ENCODE results near the gene KRT3.

KRT3 gene

DNA sequence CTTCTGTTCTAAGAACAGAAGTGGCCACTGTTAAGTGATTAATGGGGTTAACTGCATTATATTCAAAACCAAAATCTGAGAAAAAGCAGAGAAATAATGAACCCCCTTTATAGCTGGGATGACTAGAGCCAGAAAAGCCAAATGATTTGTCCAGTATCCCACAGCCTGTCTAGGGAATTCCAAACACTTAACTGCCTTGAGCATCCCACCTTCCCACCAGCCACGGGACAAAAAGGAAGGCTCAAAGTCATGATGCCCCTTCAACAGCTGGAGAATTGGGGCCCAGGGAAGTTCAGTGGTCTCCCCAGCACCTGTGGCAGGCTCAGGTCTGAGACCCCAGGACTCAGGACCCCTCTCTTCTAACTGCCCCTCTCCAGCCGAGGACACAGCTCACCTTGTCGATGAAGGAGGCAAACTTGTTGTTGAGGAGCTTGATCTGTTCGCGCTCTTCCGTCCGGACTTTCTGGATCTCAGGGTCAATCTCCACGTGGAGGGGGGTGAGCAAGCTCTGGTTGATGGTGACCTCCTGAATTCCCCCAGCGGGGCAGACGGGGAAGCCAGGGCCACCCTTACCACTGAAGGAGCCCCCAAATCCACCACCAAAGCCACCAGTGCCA lies 17.4 kb upstream of the KRT3 start:
- DNase-seq: no peak

DNA sequence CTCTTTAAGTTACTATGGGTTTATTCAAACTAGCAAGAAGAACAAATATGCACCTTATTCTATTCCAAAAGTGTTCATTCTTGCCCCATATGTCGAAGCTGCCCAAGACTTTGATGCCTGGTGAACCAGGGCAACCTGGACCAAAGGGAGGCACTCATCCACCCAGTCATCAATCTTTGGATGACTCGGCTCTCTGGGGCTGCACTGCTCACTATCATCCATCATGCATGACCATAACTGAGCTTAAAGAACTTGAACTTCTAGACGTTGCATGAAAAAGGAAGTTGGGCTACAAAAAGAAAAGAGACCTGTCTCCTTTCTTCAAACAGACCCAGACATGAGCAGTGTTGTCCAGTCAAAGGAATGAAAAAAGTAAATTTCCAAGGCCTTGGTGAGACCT lies 16.8 kb upstream of the KRT3 start:
- no peak for DNase-seq

DNA sequence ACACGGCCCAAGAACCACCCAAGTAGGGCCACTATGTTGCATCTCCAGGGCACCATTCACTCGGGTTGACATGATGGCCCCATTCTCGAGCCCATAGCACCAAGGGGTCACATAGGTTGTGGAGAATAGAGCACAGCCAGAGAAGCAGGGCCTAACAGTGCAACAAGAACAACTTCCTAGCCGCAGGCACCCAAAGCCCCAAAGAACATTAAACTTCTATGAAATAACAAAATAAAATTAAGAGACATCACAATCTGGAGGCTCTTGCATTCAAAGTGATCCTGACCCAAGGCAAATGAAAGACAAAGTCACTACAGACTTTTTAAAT lies 16.1 kb upstream of the KRT3 start:
- DNase-seq: no peak

DNA sequence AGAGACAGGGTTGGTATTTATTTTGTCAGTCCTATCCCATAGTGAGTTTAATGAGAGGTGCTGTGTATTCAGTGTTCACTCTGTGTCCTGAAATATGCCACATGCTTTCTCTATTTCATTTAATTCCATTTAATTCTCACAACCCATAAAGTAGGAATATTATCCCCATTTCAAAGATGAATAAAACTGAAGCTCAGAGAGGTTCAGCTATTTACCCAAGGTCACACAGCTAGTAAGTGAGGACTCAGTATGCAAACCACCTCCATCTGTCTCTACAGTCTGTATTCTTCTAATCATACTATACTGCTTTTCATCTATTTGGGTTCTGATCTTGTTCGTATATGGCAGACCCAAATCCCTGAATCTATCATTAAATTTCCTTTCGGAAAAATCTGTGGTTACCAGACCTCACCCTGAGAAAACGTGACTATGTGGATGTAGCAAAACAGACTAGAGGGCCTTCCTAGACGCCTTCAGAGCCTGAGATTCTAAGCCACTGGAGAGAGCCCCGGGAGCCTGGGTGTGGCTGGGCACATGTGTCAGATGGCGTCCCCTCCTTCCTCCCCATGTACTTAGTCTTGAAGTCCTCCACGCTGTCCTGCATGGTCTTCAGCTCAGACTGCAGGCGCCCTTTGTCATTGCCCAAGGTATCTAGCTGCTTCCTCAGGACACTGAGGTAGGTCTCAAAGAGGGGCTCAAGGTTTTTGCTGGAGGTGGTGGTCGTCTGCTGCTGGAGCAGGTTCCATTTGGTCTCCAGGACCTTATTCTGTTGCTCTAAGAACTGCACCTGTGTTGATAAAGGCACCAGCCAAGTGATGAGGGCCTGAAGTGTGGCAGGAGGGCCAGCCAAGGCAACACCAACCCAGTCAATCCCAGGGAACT lies 15.5 kb upstream of the KRT3 start:
- DNase-seq: no peak

DNA sequence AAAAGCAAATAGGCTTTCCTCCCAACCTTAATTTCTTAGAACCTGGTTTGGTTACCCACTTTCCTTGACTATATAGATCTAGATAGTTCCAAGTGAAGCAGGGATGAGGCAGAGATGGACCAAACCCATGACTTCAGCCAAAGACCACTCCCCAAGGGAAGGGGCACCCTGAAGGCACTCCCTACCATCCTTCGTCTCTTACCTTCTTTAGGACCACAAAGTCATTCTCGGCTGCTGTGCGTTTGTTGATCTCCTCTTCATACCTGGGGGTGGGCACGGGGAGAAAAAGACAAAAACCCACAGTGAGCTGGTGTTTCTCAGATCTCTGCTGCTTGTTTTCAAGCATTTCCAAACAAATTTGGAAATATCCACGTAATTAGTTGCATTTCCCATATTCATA lies 14.6 kb upstream of the KRT3 start:
- DNase-seq: no peak

DNA sequence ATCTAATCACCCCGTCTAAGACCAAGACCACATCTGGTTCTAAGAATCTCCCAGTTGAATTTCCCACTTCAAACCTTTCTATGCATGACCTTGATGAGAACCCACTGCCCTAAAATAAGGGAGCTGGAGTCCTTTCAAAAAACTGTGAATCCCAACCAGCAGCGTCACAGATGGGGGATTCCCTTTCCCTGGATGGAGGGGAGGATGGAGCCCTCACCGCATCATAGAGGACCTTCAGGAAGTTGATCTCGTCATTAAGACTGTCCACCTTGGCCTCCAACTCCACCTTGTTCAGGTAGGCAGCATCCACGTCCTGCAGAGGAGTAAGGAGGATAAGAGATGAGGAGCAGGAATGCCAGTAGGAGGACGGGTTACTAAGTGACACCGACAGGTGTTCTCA lies 13.2 kb upstream of the KRT3 start:
- no peak for DNase-seq

DNA sequence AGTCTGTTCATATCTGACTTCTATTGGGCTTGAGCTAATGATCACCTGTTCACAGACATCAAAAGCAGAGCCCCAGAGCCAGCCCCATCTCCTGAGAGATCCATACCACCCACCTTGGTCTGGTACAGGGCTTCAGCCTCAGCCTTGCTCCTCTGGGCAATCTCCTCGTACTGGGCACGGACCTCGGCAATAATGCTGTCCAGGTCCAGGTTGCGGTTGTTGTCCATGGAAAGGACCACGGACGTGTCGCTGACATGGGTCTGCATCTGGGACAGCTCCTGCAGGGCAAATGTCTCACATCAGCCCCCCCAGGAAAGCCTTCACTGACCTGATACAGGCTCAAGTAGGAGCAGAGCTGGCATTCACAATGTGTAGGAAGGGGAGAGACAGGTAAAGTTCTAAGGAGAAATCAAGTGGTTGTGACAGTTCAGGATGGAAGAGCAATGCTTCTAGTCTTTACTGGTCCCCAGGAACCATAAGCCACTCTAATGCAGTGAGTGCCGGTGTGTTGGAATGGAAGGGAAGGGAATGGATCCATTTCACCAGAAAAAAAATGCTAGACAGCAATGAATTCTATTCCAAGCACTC lies 12.8 kb upstream of the KRT3 start:
- no peak for DNase-seq

DNA sequence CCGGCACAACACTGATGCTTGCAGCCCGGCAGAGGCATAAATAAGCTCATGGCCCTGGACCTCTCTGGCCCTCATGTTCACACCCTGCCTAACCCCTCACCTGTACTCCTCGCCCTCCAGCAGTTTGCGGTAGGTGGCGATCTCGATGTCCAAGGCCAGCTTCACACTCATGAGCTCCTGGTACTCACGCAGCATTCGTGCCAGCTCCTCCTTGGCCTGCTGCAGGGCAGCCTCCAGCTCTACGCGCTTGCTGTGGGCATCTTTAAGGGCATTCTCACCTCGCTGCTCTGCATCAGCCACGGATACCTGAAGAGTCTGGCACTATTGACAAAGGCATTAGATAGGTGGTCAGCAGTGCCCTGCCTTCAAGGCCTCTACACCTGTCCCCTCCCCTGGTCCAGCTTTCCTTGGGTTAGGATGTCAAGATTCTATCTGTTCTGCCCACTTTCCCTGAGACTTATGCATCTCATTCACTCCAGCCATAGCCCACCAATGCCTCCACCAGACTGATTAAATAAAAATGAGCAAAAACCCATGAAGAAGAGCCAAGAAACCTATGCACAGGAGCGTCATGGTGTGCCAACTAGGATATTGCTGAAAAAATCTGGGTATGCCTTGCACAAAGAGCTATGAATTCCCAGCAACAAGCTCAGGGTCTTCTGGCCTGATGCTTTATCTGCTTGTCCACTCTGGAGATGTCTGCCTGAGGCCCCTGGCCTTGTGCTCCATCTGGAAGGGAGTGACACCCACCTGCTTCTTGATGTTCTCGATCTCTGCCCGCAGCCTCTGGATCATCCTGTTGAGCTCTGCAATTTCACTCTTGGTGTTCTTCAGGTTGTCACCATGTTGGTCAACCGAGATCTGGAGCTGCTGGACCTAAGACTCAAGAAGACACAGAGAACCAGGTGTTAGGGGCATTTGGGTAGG lies 11.9 kb upstream of the KRT3 start:
- no peak for DNase-seq

DNA sequence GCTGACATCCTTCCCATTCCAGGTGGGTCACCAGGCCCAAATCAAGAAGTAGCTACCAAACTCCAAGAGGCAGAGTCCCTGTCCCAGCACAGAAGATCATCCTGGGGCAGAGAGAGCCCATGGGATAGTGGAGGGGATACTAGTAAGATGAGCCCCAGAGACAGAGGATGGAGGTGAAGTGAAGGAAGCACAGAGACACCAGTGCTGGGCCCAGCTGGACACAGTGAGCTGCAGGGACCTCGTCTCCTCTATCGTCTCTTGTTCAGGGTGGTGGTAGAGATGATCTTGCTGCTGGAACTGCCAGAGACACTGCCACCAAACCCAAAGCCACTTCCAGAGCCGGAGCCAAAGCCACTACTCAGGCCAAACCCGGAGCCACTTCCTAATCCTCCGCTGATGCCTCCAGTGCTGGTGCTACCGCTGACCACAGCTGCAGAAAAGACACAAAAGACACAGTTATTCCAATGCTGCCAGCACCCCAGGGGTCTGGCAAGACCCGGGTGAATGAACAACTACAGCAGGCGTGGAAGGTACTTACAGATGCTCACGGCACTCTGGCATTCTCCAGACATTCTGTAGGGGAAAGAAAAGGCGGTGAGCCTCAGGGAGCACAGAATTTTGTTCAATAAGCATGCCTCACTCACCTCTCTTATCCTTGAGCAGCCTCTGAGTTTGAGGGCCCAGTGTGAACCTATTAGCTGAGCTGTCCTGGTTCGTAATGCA lies 11.1 kb upstream of the KRT3 start:
- no peak for DNase-seq

DNA sequence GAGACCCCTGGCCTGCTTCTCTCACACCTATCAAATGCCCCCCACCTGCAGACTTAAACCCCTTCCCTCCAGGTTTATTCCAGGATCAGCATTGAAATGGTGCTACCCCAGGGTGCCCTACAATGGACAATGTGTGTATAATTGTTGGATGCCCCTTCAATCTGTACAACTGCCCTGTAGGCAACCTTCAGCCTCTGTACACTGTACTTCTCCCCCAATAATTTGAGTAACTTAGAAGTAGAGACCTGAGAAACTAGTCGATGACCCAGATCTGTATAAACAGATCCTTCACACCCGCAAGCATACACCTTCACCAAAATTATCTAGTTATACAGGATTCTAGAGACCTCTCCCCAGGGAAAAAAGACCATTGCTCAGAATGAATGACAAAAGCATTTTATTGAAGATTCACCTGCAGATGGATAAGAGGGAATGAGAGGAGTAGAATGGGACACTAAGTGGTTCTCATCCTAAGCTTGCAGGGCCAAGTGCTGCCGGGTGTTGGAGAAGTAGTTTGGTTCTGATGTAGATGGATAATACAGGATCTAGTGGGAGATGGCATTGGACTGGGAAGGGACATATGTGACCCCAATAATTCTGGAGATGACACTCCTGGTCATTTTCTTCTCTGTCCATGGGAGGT lies 10.4 kb upstream of the KRT3 start:
- no peak for DNase-seq

DNA sequence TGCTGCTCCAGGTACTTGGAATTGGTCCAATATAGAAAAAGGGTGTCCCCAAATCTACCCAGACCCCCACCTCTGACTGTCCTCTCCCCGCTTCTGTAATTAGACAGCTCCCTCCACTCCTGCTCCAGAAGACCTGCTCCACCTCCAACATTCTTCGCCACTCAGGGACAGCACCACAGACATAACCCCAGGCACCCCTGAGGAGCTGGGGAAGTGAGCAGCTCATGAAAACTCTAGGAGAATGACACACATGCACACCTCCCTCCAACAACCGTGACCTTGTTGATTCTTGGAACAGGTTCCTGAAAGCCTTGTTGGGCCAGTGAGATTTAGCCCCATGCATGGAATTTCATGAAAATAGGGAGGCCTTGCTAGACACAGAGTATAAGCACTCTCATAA lies 9.8 kb upstream of the KRT3 start:
- no peak for DNase-seq

DNA sequence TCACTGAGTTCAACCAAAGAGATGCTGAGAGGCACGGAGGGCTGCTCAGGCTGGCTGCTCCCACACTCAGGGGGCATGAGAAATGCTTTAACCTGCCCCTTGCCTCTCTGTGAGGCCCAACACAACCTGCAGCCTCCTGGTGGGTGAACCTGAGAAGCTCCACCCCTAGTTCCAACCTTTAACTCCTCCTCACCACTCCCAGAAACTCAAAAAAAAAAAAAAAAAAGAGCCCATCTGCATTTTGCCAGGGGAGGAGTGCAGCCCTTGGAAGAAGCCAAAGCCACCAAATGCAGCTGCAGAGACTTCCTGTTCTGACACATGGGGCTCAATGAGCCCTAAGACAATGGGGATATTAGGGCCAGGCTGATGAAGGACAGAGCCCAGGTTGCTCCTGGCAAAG lies 9.1 kb upstream of the KRT3 start:
- no peak for DNase-seq

DNA sequence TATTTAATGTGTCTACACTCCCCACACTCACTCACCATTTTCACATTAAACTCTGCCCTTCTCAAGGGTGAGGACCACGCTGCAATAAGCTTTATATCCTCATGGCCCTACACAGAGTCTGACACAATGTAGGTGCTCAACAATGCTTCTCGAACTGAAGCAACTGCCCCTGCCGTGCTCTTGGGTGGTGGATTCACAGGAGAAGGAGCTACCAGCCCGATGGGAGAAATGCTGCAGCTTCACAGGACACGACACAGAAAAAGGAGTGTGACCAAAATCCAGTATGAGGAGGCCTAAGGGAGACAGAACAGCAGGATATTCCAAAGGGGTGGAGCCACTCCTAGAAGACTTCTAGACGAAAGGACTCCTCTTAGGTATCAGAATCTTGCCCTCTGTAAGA lies 6.5 kb upstream of the KRT3 start:
- no peak for DNase-seq

DNA sequence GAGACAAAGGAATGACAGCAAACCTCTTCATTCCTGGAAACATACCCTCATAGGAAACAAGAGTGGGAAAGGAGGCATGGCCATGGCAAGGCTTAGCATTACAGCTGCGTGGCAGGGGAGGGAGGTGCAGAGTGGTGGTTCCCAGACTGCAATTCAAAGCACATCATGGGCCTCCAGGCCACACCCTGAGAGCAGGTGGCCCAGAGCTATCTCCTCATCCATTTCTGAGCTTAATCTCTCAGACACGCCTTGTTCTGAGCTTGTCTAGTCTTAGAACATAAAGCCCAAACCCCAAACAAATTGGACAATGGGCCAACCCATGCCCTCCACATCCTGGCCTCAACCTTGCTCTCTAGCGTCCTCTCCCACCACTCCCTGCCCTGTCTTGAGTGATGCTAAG lies 5.9 kb upstream of the KRT3 start:
- DNase-seq: no peak

DNA sequence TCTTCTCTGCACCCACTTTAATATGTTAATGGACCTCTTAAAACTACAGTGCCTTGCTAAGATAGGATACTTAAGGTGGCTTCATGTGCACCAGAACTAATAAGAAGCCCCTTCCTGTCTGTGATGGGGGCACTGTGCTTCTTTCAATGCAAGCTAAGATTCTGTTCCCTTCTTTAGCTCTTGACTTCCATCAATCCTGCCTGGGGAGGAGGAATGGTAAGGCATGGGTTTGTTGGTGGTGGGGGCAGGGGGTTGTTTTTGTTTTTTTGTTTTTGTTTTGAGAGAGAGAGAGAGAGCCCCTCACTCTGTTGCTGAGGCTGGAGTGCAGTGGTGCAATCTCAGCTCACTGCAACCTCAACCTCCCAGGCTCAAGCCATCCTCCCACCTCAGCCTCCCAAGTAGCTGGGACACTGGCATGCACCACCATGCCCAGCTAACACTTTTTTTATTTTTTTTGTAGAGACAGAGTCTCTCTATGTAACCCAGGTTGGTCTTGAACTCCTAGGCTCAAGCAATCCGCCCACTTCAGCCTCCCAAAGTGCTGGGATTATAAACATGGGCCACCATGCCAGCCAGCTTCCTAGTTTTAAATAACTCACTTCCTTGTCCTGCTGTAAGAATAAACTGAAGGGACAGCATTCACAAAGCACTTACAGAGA lies 4.5 kb upstream of the KRT3 start:
- no peak for DNase-seq

DNA sequence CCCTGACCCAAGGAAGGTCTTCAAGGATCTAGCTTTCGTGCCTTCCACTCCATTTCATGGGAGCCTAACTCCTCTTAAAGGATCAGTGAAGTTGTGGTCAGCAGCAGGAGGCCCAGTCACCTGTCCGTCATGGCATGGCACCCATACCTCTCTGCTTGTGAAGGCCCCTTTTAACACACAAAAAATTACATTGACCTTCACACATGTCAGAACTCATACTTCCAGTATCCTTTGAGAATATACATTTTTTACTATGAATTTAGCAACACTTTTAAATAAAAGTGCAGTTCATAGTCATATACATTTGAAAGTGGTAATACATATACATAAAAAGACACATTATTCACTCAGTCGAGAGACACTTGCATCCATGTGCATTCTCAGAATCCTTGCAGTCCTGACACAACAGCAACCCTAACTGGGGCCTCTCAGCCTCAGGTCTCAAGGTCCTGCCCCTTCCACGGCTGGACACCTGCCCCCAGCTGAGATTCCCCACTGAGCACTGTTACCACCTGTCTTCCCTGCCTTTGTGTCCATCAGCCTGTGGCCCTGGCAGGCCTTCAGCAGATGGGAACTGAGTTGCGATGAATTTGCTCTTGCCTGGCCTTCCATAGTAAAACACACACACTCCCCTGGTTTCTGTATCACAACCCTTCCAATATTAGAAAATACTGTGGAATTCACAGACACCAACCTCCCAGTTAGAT lies 3.7 kb upstream of the KRT3 start:
- DNase-seq: no peak

DNA sequence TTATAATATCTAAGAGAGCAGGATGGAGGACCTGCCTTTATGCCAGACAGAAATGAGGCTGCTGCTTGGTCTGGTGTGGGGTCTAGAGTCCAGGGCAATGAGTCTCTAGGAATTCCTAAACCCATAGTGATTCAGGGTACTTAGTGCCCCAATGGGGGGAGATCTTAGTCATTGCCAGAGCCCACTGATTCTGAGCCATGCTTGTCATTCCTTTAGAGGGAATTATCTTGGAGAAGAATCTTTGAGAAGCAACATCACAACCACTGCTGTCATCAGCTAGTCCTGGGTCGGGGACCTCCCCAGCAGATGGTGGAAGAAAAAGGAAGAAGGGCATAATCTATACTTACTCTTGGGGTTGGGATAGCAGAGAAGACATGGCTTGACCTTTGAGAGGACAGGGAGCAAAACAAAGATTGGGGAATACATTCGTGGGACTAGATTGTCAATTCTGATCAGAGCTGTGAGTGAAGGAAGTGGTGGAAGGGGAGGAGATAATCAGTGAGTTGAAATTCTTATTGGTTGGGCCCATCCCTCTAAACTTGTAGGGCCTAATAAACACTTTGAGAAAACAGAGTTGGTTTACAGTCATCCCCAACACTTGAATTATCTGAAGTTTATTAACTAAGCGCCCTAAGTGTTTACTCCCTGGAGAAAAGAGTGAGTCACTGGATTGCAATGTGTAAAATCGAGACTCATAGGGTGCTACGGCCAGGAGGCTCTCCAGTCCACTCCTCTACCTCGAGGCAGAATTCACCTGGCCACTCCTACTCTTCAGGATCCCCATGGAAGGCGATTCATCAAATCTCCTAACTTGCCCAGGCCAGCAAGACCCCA lies 3.0 kb upstream of the KRT3 start:
- DNase-seq: no peak

DNA sequence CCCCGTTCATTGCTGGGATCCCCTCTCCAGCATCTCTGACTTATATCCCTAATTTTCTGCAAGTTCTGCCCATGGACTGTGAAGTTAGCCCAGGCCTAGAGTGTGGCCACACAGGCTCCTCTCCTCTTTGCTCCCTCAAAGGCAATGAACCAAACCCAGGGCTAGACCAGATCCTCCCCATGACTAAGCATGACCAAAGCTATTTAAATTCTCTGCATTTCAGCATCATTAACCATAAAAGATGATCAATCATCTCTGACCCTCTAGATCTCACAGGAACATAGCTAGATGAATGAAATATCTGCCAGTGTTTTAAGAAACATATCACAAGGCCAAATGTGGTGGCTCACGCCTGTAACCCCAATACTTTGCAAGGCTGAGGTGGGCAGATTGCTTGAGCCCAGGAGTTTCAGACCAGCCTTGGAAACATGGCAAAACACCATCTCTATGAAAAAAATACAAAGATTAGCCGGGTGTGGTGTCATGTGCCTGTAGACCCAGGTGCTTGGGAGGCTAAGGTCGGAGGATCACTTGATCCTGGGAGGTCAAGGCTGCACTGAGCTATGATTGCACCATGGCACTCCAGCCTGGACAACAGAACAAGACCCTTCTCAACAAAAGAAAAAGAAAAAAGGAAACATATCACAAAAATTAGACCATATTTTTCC lies 2.2 kb upstream of the KRT3 start:
- no peak for DNase-seq

DNA sequence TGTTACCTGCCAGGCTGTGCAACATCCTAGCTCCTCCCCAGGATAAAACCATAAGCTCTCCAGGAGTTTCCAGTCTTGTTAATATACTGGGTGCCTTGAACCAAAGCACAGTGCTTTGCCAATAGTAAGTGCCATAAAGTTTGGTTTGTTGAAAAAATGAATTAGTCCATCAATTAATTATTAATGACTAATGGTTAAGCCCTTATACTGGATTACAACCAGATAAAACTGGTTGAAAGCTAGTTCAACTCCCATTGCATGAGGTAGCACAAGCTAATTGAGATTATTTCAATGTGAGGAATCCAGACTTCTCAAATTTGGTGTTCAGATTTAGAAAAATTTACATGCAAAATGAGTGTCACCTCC lies 1.6 kb upstream of the KRT3 start:
- no peak for DNase-seq

Measured in AML-193 (cell line).